Right lobe of liver (tissue), 4 donors: ENCODE data around the gene NCEH1.

ENCODE experiments used
- POLR2A ChIP-seq: fragments of 450-650 bp; IDR thresholded peaks from one replicate; pipeline ENCODE4 v1.6.1; 2017; ENCODE audit warnings: antibody characterized with exemption, mild to moderate bottlenecking
- TF ChIP-seq, protein P1 (sequence below), 4 donors: fragments of 200-600 bp in 3 of 4; fragments of 450-650 bp in 1 of 4; IDR thresholded peaks; one replicate each; pipeline versions ENCODE4 v1.5.1 to v1.8.0; 2016 to 2022; ENCODE audit warnings: antibody characterized with exemption in 4 of 4, mild to moderate bottlenecking in 2 of 4
- donor health status: DM: no; HTN: no; CAD: no.
- donor health status: DM: no; HTN: no; CAD: no.
- donor health status: DM: no; HTN: yes; CAD: no.

DNA sequence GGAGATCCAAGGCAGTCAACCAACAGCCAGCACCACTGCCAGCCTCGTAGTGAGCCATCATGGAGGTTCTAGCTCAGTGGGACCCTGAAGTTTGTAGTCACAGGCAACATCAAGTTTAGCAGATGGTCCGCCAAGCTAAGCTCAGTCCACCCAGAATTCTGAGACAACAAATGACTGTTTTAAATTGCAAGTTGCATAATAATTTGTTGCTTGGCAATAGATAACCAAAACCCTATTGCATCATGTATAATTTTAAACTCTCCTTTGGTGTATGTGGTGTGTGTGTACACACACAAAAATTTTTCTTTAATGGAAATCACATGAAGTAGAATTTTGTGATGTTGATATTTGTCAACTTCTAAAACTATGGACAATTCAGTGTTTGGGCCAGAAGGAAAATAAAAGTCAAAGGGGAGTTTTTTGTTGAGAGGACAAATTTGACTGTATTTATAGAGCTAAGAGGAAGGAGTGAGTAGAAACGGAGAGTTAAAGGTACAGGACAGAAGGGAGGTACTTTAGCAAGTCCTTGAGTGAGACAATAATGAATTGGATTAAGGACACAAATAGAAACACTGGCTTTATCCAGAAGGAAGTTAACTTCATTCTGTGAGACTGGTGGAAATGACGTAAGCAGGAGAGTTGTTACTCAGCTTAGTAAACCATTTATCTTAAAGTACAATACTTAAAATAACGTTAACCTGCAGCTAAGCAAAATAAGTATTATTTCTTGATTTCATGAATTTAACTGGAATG, 83.6 kb downstream of the NCEH1 start:
- no peak for TF ChIP-seq POLR2A
- TF ChIP-seq, protein P1, sequence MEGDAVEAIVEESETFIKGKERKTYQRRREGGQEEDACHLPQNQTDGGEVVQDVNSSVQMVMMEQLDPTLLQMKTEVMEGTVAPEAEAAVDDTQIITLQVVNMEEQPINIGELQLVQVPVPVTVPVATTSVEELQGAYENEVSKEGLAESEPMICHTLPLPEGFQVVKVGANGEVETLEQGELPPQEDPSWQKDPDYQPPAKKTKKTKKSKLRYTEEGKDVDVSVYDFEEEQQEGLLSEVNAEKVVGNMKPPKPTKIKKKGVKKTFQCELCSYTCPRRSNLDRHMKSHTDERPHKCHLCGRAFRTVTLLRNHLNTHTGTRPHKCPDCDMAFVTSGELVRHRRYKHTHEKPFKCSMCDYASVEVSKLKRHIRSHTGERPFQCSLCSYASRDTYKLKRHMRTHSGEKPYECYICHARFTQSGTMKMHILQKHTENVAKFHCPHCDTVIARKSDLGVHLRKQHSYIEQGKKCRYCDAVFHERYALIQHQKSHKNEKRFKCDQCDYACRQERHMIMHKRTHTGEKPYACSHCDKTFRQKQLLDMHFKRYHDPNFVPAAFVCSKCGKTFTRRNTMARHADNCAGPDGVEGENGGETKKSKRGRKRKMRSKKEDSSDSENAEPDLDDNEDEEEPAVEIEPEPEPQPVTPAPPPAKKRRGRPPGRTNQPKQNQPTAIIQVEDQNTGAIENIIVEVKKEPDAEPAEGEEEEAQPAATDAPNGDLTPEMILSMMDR (IDR thresholded peaks at IDR 0.05): no peak
